Kidney (tissue), 14 donors: ENCODE measurements around the gene ZNF836. TPM values are rescaled to one million over a fixed set of nuclear protein-coding genes. Genes with fewer than 3 reads are reported as not detected.

Experiments
- DNase-seq, 5 donors: peaks; one replicate each; pipeline ENCODE4 v3.0.0-alpha.2; 2013 to 2020
- FAIRE-seq: peaks from 2 replicates; lab custom pipeline; 2012; peaks lifted over from hg19 to GRCh38; lab: Jason Lieb, UNC
- H3K27ac ChIP-seq, 2 donors: one replicate each; pipeline ENCODE4 v1.7.0; 2013; ENCODE audit warnings: low read depth in 2 of 2, low read length in 2 of 2, inconsistent platforms in 1 of 2
- H3K27me3 ChIP-seq: one replicate; pipeline ENCODE4 v1.7.1; 2013; ENCODE audit warnings: low read length, inconsistent platforms; ENCODE audit not compliant: control insufficient read depth, insufficient read depth
- H3K36me3 ChIP-seq, 3 donors: one replicate each; pipeline versions ENCODE4 v1.7.0 to v1.7.1; 2013; ENCODE audit warnings: low read length in 3 of 3, control low read depth in 1 of 3, inconsistent platforms in 1 of 3; ENCODE audit not compliant: insufficient read depth in 3 of 3, control insufficient read depth in 2 of 3
- H3K4me1 ChIP-seq, 3 donors: one replicate each; pipeline versions ENCODE4 v1.7.0 to v1.7.1; 2013; ENCODE audit warnings: low read length in 3 of 3, inconsistent platforms in 1 of 3, low read depth in 1 of 3; ENCODE audit not compliant: control insufficient read depth in 2 of 3, insufficient read depth in 2 of 3
- H3K4me3 ChIP-seq, 3 donors: one replicate each; pipeline versions ENCODE4 v1.7.0 to v1.8.1; 2013; ENCODE audit warnings: low read length in 3 of 3, control low read depth in 1 of 3, inconsistent platforms in 1 of 3
- H3K9ac ChIP-seq, 3 donors: one replicate each; pipeline versions ENCODE4 v1.7.0 to v1.7.1; 2013; ENCODE audit warnings: low read length in 3 of 3, control low read depth in 1 of 3, inconsistent platforms in 1 of 3
- H3K9me3 ChIP-seq, 3 donors: one replicate each; pipeline versions ENCODE4 v1.7.0 to v1.7.1; 2013; ENCODE audit warnings: low read length in 3 of 3, control low read depth in 1 of 3, inconsistent platforms in 1 of 3; ENCODE audit not compliant: control insufficient read depth in 2 of 3, insufficient read depth in 1 of 3
- intact Hi-C: fragments of 100-400 bp; cut with DNase I; formaldehyde crosslinking; loops from one replicate; pipeline ENCODE4 v1.11.1; 2022
- polyA plus RNA-seq: library from polyadenylated mRNA; stranded (reverse); fragments of 350-450 nt; fragmentation: Illumina TruSeq; extraction: RNeasy Lipid Tissue Mini Kit (QIAGEN cat#74804); gene quantifications from one replicate; pipeline ENCODE4 v1.2.3, GENCODE V29; 2014; ENCODE audit warnings: low read depth, low replicate concordance; ENCODE audit not compliant: insufficient read depth
- total RNA-seq: library from RNA; stranded (reverse); fragmentation: NEBNext Ultra II Directional; extraction: Animal tissue kit (Norgen Biotek cat#: 25700); gene quantifications from one replicate; pipeline ENCODE4 v1.2.1, GENCODE V29; 2021
- TF ChIP-seq, protein P1 (sequence below): IDR thresholded peaks from 3 replicates; pipeline ENCODE4 v1.5.1; 2012; ENCODE audit warnings: mild to moderate bottlenecking, moderate library complexity, borderline replicate concordance; ENCODE audit not compliant: insufficient read depth; ENCODE audit errors: extremely low read depth
- donor health status: control.
- donor health status: control.
- donor health status: control.
- donor health status: control.
- donor health status: control.
- donor health status: DM: yes; HTN: yes; CAD: no.
- donor health status: Normal renal cell carcinoma (clear cell type).

ZNF836 gene
- total and polyA plus RNA-seq, 2 donors from 2014 or later = 7.1 to 21.9 TPM

DNA sequence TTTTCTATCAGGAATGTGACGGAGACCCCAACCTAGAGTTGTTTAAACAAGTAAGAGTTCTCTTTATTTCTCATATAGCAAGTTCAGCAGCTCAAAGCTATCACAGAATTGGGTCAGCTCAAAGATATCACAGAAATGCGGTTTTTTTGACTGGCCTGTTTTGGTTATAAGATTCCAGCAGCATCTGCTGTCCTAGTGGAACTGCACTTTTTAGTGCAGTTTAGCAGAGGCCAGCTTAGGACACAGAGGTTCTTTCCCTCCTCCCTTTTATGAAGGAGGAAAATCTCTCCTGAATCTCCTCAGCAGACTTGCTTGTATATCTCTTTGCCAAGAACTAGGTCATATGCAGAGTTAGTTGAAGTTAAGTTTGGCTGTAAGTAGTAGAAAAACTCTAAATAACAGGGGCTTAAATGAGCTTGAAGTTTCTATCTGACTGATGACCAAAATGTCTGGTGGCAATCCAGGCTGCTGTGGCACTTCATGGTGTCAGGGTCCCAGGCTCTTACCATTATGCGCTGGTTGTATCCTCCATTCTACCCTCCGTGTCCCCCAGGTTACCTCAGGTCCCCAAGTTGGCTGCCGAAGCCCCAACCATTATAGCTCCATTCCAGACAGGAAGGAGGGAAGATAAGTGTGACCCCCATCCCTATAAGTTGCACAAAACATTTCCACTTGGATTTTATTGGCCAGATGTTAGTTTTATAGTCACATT lies 25.0 kb upstream of the ZNF836 start:
- TF ChIP-seq, protein P1, sequence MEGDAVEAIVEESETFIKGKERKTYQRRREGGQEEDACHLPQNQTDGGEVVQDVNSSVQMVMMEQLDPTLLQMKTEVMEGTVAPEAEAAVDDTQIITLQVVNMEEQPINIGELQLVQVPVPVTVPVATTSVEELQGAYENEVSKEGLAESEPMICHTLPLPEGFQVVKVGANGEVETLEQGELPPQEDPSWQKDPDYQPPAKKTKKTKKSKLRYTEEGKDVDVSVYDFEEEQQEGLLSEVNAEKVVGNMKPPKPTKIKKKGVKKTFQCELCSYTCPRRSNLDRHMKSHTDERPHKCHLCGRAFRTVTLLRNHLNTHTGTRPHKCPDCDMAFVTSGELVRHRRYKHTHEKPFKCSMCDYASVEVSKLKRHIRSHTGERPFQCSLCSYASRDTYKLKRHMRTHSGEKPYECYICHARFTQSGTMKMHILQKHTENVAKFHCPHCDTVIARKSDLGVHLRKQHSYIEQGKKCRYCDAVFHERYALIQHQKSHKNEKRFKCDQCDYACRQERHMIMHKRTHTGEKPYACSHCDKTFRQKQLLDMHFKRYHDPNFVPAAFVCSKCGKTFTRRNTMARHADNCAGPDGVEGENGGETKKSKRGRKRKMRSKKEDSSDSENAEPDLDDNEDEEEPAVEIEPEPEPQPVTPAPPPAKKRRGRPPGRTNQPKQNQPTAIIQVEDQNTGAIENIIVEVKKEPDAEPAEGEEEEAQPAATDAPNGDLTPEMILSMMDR = no peak
- intact Hi-C loops = no loop called here
- Histone ChIP-seq H3K36me3 (peaks cover 5 to 35% (median 18%) of the 10 kb centered on the region in 3 donors), H3K4me3 (no peak overlapping the region), H3K27ac (no peak overlapping the region), H3K4me1 (peaks cover 5 to 22% (median 13%) of the 10 kb centered on the region in 3 donors), H3K9me3 (no peaks in the 10 kb centered on the region), H3K27me3 (no peaks in the 10 kb centered on the region), H3K9ac (no peak overlapping the region)
- FAIRE-seq (no peak), DNase-seq (no peak)

DNA sequence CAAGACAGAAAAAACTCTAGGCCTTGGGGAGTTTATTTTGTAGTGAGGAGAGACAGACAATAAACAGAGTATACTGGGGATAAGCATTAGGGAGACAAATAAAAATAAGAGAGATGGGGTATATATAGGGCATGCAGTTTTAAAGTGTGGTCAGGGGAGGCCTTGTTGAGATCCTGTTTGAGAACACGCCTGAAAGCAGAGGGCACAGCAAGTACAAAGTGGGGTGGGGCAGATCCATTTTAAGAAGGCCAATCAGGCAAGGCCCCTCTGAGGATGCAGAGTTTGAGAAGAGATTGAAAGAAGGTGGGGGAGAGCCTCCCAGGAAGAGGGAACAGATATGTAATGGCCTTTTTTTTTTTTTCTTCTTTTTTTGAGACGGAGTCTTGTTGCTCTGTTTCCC lies 20.5 kb upstream of the ZNF836 start:
- H3K9ac ChIP-seq = peak overlapping the region in 1 of 3 donors; percentile 91
- TF ChIP-seq, protein P1 = no peak
- intact Hi-C loops = no loop called here
- H3K27me3 ChIP-seq = no peaks in the 10 kb centered on the region
- H3K9me3 ChIP-seq = no peaks in the 10 kb centered on the region
- H3K4me1 ChIP-seq = peaks cover 13 to 25% (median 24%) of the 10 kb centered on the region in 3 donors
- FAIRE-seq (no peak), DNase-seq (no peak)
- H3K4me3 ChIP-seq = peak overlapping the region in 2 of 3 donors; percentile 37 to 89
- peaks cover 5 to 22% (median 12%) of the 10 kb centered on the region in 3 donors for H3K36me3 ChIP-seq
- H3K27ac ChIP-seq = peak overlapping the region in 1 of 2 donors; percentile 67

DNA sequence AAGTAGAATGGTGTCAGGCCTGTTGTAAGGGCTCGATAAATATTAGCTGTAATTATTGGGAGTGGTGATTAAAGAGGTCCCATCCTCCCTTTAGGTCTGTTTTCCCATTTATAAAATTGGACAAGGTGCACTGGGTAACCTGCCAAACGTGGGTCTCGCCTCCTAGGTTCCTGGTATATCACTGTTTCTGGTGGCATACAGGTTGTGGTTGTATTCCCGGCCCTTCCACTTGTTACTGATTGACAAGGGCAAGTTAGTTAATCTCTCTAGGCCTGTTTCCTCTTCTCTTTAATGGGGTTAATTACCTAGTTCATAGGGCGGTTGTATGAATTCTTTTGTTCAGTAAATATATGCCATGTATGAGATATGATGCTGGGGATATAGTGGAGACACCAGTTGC lies 20.0 kb upstream of the ZNF836 start:
- FAIRE-seq (no peak), DNase-seq (peak in 2 of 5 donors; percentile 24 to 54)
- no peaks in the 10 kb centered on the region for H3K9me3 ChIP-seq
- TF ChIP-seq, protein P1 = no peak
- peak overlapping the region; percentile 87 to 89 (median 88) for H3K4me3 ChIP-seq
- peaks cover 5 to 16% (median 8%) of the 10 kb centered on the region in 3 donors for H3K36me3 ChIP-seq
- intact Hi-C loops = no loop called here
- H3K9ac ChIP-seq = peak overlapping the region; percentile 1 to 91 (median 78)
- H3K27ac ChIP-seq = peak overlapping the region; percentile 98 to 100
- H3K4me1 ChIP-seq = peaks cover 13 to 25% (median 24%) of the 10 kb centered on the region in 3 donors
- H3K27me3 ChIP-seq = no peaks in the 10 kb centered on the region
